Fibroblast of villous mesenchyme (primary cell): Measurements from ENCODE around the gene USP14. TPM values are rescaled to one million over a fixed set of nuclear protein-coding genes. Genes with fewer than 3 reads are reported as not detected.
"Not testable (repeated sequence)": the region's sequence is repeated elsewhere in the genome, so short reads cannot be mapped to it uniquely, and the experiment has no call there.

Source experiments
- DNase-seq: peaks from one replicate; pipeline ENCODE4 v3.0.0-alpha.2; 2010; ENCODE audit warnings: low read depth
- H3K4me3 ChIP-seq: 2 replicates; pipeline ENCODE4 v1.5.1; 2011; ENCODE audit warnings: low read depth, mild to moderate bottlenecking, low read length
- total RNA-seq: library from RNA; depleted of rRNA; stranded (reverse); fragments of >200 nt; gene quantifications from 2 replicates; pipeline ENCODE4 v1.2.3, GENCODE V29; 2012
- TF ChIP-seq, protein P1 (sequence below): IDR thresholded peaks from 2 replicates; pipeline ENCODE4 v1.5.1; 2012; ENCODE audit warnings: low read depth, mild to moderate bottlenecking, low read length; ENCODE audit not compliant: insufficient read depth

Gene USP14
- total RNA-seq, result 21.6 and 27.6 TPM in 2 replicates

DNA sequence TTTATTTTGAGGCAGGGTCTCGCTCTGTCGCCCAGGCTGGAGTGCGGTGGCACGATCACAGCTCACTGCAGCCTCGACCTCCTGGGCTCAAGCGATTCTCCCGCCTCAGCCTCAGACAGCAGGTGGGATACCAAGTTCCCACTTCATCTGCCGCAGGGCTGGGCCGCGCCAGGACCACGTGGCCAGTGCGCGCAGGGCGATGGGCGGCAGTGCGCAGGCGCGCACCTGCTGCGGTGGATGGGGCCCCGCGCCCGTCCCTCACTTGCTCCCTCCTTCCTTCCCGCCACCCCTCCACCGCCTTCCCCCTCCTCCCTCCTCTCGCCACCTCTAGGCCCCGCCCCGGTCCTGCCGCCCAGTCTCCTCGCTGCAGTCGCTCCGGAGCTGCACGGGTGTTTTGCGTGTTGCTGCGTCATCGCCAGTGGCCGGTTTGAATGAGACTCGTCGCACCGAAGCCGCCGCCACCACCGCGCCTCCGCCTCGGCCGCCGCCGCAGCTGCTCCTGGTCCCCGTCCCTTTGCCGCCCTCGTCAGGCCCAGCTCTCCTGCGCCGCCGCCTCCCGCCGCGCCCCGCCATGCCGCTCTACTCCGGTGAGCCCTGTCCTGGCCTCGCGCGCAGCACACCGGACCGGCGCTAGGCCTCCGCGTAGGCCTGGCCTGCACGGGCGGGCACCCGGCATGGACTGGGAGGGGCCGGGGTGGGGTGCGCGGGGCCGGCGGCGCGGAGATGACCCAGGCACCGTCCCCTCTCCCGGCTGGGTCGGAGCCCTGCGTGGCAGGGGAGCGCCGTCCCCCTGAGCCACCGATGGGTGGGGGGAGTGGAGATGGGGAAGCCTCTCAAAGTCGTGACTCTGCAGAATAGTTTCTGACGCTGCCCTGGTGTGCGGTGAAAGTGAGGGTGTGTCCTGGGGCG lies at the start of gene USP14:
TSS of gene USP14 (plus strand) at position 430 of the 909 bp plus-strand sequence. CDS start at position 572, 142 bp downstream.
- peak; percentile 98 for DNase-seq
- TF ChIP-seq, protein P1, sequence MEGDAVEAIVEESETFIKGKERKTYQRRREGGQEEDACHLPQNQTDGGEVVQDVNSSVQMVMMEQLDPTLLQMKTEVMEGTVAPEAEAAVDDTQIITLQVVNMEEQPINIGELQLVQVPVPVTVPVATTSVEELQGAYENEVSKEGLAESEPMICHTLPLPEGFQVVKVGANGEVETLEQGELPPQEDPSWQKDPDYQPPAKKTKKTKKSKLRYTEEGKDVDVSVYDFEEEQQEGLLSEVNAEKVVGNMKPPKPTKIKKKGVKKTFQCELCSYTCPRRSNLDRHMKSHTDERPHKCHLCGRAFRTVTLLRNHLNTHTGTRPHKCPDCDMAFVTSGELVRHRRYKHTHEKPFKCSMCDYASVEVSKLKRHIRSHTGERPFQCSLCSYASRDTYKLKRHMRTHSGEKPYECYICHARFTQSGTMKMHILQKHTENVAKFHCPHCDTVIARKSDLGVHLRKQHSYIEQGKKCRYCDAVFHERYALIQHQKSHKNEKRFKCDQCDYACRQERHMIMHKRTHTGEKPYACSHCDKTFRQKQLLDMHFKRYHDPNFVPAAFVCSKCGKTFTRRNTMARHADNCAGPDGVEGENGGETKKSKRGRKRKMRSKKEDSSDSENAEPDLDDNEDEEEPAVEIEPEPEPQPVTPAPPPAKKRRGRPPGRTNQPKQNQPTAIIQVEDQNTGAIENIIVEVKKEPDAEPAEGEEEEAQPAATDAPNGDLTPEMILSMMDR, result no peak
- peak within 1 kb of the TSS; percentile 84 for H3K4me3 ChIP-seq

DNA sequence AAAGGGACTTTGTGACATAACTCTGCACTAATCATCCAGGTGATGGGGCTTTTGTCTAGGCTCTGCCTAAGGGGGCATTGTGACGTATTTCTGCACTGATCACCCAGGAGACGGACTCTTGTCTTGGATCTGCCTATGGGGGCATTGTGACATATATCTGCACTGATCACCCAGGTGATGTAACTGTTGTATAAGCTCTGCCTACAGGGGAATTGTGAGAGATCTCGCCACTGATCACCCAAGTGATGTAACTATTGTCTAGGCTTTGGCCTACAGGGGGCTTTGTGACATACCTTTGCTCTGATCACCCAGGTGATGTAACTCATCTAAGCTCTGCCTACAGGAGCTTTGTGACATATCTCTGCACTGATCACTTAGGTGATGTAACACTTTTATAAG lies 49.7 kb upstream of the USP14 start:
- H3K4me3 ChIP-seq, DNase-seq: not testable (repeated sequence)

DNA sequence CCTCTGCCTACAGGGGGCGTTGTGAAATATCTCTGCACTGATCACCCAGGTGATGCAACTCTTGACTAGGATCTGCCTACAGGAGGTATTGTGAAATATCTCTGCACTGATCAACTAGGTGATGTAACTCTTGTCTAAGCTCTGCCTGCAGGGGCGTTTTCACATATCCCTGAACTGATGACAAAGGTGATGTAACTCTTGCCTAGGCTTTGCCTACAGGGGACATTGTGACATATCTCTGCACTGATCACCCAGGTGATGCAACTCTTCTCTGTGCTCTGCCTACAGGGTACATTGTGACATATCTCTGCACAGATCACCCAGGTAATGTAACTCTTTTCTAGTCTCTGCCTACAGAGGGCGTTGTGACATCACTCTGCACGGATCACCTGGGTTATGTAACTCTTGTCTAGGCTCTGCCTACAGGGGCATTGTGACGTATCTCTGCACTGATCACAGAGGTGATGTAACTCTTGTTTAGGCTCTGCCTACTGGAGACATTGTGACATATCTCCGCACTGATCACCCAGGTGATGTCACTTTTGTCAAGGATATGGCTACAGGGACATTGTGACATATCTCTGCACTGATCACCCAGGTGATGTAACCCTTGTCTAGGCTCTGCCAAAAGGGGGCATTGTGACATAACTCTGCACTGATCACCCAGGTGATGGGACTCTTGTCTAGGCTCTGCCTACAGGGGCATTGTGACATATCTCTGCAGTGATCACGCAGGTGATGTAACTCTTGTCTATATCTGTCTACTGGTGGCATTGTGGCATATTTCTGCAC lies 49.0 kb upstream of the USP14 start:
- peak; percentile 39 for DNase-seq

DNA sequence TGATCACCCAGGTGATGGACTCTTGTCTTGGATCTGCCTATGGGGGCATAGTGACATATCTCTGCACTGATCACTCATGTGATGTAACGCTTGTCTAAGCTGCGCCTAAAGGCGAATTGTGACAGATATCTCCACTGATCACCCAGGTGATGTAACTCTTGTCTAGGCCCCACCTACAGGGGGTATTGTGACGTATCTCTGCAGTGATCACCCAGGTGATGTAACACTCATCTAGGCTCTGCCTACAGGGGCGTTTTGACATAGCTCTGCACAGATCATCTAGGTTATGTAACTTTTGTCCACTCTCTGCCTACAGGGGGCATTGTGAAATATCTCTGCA lies 48.5 kb upstream of the USP14 start:
- not testable (repeated sequence) for H3K4me3 ChIP-seq, DNase-seq

More for the DNA sequence above, 49.0 kb upstream of the USP14 start:
- not testable (repeated sequence) for H3K4me3 ChIP-seq

DNA sequence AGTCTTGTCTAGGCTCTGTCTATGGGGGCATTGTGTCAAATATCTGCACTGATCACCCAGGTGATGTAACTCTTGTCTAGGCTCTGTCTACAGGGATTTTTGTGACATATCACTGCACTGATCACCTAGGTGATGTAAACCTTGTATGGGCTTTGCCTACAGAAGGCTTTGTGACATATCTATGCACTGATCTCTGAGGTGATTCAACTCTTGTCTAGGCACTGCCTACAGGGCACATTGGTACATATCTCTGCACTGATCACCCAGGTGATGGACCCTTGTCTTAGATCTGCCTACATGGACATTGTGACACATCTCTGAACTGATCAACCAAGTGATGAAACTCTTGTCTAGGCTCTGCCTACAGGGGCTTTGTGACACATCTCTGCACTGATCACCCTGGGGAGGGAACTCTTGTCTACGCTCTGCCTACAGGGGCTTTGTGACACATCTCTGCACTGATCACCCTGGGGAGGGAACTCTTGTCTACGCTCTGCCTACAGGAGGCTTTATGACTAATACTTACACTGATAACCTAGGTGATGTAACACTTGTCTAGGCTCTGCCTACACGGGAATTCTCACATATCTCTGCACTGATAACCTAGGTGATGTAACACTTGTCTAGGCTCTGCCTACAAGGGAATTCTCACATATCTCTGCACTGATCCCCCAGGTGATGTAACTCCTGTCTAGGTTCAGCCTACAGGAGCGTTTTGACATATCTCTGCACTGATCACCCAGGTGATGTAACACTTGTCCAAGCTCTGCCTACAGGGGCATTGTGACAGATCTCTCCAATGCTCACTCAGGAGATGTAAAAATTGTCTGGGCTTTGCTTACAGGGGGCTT lies 47.8 kb upstream of the USP14 start:
- not testable (repeated sequence) for H3K4me3 ChIP-seq, DNase-seq

DNA sequence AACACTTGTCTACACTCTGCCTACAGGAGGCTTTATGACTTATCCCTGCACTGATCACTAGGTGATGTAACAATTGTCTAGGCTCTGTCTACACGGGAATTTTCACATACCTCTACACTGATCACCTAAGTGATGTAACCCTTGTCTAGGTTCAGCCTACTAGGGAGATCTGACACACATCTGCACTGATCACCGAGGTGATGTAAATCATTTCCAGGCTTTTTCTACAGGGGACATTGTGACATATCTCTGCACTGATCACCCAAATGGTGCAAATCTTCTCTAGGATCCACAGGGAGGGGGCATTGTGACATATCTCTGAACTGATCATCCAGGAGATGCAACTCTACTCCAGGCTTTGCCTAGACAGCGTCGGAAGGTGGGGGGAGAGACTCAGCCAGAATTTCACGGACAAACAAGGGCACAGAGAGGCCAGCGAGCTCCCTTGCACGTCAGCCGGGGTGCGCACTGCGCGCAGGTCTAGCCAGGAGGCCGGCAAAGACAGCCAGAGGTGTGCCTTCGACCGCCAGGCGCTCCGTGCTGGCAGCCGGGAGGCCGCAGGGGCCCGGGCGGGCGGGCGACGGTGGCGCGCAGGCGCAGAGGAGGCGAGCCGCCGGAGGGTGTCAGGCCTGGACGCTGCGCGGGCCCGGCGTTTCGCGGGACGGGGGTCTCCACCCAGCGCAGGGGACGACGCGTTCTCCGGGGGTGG lies 46.9 kb upstream of the USP14 start:
- peak; percentile 39 for DNase-seq
- H3K4me3 ChIP-seq, result peak overlapping the region; percentile 40
- TF ChIP-seq, protein P1, result no peak

DNA sequence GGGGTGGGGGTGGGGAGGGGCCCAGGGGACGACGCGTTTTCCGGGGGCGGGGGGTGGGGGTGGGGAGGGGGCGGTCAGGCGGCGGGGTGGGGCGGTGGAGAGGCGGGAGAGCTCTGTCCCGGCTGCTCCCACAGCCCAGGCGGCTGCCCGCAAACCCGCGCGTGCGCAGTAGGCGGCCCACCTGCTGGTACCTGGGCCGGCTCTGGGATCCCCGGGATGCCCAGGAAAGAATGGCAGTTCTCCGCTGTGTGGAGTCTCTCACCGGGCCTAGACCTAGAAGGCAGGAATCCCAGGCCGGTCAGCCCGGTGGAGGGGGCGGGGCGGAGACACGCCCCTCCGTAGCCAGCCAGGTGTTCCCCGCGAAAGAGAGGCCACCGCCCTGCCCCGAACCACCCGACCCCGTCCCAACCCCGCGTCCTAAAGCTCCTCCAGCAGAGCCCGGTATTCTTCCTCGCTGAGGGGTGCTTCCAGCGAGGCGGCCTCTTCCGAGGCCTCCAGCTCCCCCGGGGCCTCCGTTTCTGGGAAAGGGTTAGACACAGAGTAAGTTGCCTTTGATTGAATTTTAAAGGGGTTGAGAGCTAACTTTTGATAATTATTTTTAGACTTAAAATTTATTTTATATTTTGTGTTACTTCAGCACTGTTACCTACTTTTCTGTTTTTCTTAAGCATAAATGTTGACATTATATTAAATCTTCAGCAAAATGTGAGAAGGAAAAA lies 46.2 kb upstream of the USP14 start:
- not testable (repeated sequence) for DNase-seq
- peak overlapping the region; percentile 40 for H3K4me3 ChIP-seq

DNA sequence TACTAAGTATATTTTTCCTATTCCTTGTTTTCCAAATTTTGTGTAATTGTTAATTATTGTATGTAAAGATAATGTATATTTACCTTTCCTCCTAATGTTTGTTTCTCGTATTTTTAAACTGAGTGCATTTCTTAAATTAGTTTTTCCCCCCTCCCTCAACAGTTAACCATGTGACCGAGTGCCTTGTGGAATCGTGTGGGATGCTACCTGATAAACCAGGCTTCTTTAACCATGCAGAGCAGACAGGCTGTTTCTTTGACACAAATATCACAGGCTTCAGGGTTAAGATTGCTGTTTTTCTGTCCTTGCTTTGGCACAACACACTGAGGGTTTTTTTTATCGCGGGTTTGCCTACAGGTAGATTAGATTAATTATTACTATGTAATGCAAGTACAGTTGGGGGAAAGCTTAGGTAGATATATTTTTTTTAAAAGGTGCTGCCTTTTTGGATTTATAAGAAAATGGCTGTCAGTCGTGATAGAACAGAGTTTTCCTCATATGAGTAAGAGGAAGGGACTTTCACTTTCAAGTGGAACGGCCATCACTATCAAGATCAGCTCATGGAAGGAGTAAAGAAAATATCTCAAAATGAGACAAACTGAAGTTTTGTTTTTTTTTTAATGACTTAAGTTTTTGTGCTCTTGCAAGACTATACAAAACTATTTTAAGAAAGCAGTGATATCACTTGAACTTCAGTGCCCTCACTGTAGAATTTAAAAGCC lies 37.7 kb upstream of the USP14 start:
- not testable (repeated sequence) for DNase-seq, H3K4me3 ChIP-seq

DNA sequence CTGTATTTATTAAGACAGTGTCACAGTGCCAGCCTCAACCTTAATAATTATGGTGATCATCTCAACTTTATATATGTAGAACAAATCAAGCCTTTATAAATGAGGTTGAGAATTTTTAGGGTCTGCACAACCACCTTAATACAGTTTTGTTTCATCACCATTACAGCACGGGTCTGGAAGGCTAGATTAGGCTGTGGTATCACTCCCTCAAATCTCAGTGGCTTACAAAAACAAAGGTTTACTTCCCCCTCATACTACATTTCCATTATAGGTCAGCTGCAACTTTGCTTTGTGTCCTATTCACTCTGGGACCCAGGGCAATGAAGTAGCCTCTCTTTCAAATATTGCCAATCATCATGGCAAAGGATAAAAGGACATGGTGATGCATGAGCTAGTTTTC lies 23.3 kb upstream of the USP14 start:
- H3K4me3 ChIP-seq, result no peak overlapping the region
- no peak for DNase-seq
- TF ChIP-seq, protein P1, result no peak
